MM.1S (cell line): Measurements from ENCODE around the gene PRSS27.
A peak's percentile ranks its signal among the peaks of the same experiment; 100 is the strongest.
"Not testable (repeated sequence)": the region's sequence is repeated elsewhere in the genome, so short reads cannot be mapped to it uniquely, and the experiment has no call there.

ENCODE experiments used
- DNase-seq: peaks from one replicate; pipeline ENCODE4 v3.0.0-alpha.2; 2015
- H2AFZ ChIP-seq: fragments of 300-600 bp; sonication (generic); 2 replicates; pipeline ENCODE4 v1.6.0; 2016; ENCODE audit warnings: antibody characterized with exemption, low read length
- H3F3A ChIP-seq: fragments of 300-600 bp; sonication (generic); 2 replicates; pipeline ENCODE4 v1.6.1; 2016; ENCODE audit warnings: mild to moderate bottlenecking, antibody characterized with exemption, low read length, moderate library complexity, mixed read lengths; ENCODE audit not compliant: insufficient read depth
- H3K27ac ChIP-seq: fragments of 300-600 bp; sonication (generic); 2 replicates; pipeline ENCODE4 v1.5.1; 2016; ENCODE audit warnings: mild to moderate bottlenecking, low read length
- H3K27me3 ChIP-seq: fragments of 300-600 bp; sonication (generic); replicated peaks from 2 replicates; pipeline ENCODE4 v1.6.0; 2016; ENCODE audit warnings: low read length; ENCODE audit not compliant: insufficient read depth
- H3K36me3 ChIP-seq: fragments of 300-600 bp; sonication (generic); replicated peaks from 2 replicates; pipeline ENCODE4 v1.6.1; 2016; ENCODE audit warnings: mild to moderate bottlenecking, low read length, mixed read lengths; ENCODE audit not compliant: insufficient read depth
- H3K4me1 ChIP-seq: fragments of 300-600 bp; sonication (generic); 2 replicates; pipeline ENCODE4 v1.6.1; 2016; ENCODE audit warnings: low read length, mixed read lengths
- H3K4me2 ChIP-seq: fragments of 300-600 bp; sonication (generic); 2 replicates; pipeline ENCODE4 v1.6.0; 2016; ENCODE audit warnings: low read depth, low read length
- H3K4me3 ChIP-seq: fragments of 300-600 bp; sonication (generic); 2 replicates; pipeline ENCODE4 v1.5.1; 2016; ENCODE audit warnings: low read length, mixed read lengths
- H3K79me2 ChIP-seq: fragments of 300-600 bp; sonication (generic); 2 replicates; pipeline ENCODE4 v1.6.1; 2016; ENCODE audit warnings: mixed run types, low read length, mixed read lengths
- H3K9ac ChIP-seq: fragments of 300-600 bp; sonication (generic); 2 replicates; pipeline ENCODE4 v1.6.1; 2016; ENCODE audit warnings: low read length, mixed read lengths
- H3K9me2 ChIP-seq: fragments of 300-600 bp; sonication (generic); replicated peaks from 2 replicates; pipeline ENCODE4 v1.6.1; 2016; ENCODE audit warnings: mild to moderate bottlenecking, low read length, mixed read lengths; ENCODE audit not compliant: insufficient read depth
- H3K9me3 ChIP-seq: fragments of 300-600 bp; sonication (generic); replicated peaks from 2 replicates; pipeline ENCODE4 v1.6.1; 2016; ENCODE audit warnings: mild to moderate bottlenecking, low read length, mixed read lengths; ENCODE audit not compliant: insufficient read depth
- H4K20me1 ChIP-seq: fragments of 300-600 bp; sonication (generic); 2 replicates; pipeline ENCODE4 v1.6.1; 2016; ENCODE audit warnings: mild to moderate bottlenecking, low read length, moderate library complexity, mixed read lengths; ENCODE audit not compliant: insufficient read depth
- CTCF ChIP-seq: fragments of 300-600 bp; sonication (generic); IDR thresholded peaks from 2 replicates; pipeline ENCODE4 v1.5.1; 2016; ENCODE audit warnings: antibody characterized with exemption, low read length, mixed read lengths
- EZH2 ChIP-seq: fragments of 300-600 bp; sonication (generic); optimal IDR thresholded peaks from 2 replicates; pipeline ENCODE3; 2017; ENCODE audit warnings: low read depth, mild to moderate bottlenecking, antibody characterized with exemption, low read length, mixed read lengths
- EZH2phosphoT487 ChIP-seq: fragments of 300-600 bp; sonication (generic); IDR thresholded peaks from 2 replicates; pipeline ENCODE4 v1.6.1; 2018; ENCODE audit warnings: antibody characterized with exemption, low read length

The PRSS27 gene

GRCh38 chr16:2673066-2673999 is 46.7 kb downstream of the PRSS27 start:
- Histone ChIP-seq H3K79me2 (peaks cover 17% of the 10 kb centered on the region), H3K27ac (peak overlapping the region; percentile 46; the same call in 1 of the 2 replicates), H3K4me1 (peaks cover 8% of the 10 kb centered on the region; the same call in 1 of the 2 replicates), H3K9me3 (no peaks in the 10 kb centered on the region), H3K4me3 (peak overlapping the region; percentile 86), H3K4me2 (peak overlapping the region; percentile 46; the same call in 1 of the 2 replicates), H3K36me3 (no peaks in the 10 kb centered on the region), H4K20me1 (no peaks in the 10 kb centered on the region), H3F3A (no peaks in the 10 kb centered on the region), H3K9ac (peak overlapping the region; percentile 72), H3K9me2 (no peaks in the 10 kb centered on the region), H3K27me3 (no peaks in the 10 kb centered on the region), H2AFZ (peak overlapping the region; percentile 97)
- TF ChIP-seq EZH2 (no peak), EZH2phosphoT487 (no peak), CTCF (no peak)
- DNase-seq = peak; percentile 96

- TF ChIP-seq EZH2phosphoT487 (no peak), CTCF (no peak), EZH2 (no peak)
These were observed 48.3 kb downstream of the PRSS27 start for GRCh38 chr16:2671741-2672140.

GRCh38 chr16:2671193-2671592 is 48.8 kb downstream of the PRSS27 start:
- peaks cover 17% of the 10 kb centered on the region for H3K79me2 ChIP-seq
- H3K4me2 ChIP-seq, H3K9ac ChIP-seq, H2AFZ ChIP-seq, H3K4me1 ChIP-seq, H3K36me3 ChIP-seq, H3K4me3 ChIP-seq, H4K20me1 ChIP-seq, DNase-seq, H3K27ac ChIP-seq, H3K9me3 ChIP-seq, H3F3A ChIP-seq, H3K27me3 ChIP-seq, H3K9me2 ChIP-seq: not testable (repeated sequence)

More at GRCh38 chr16:2671741-2672140, 48.3 kb downstream of the PRSS27 start:
- no peaks in the 10 kb centered on the region for H3K9me3 ChIP-seq
- no peaks in the 10 kb centered on the region for H3K36me3 ChIP-seq
- H3F3A ChIP-seq = no peaks in the 10 kb centered on the region
- no peaks in the 10 kb centered on the region for H3K9me2 ChIP-seq
- no peak overlapping the region for H2AFZ ChIP-seq
- peak overlapping the region; percentile 59; the same call in 1 of the 2 replicates for H3K9ac ChIP-seq
- no peak for DNase-seq
- H3K4me2 ChIP-seq = peak overlapping the region; percentile 74; the same call in 1 of the 2 replicates
- no peaks in the 10 kb centered on the region for H3K27me3 ChIP-seq
- no peaks in the 10 kb centered on the region for H4K20me1 ChIP-seq
- H3K4me3 ChIP-seq = peak overlapping the region; percentile 66; the same call in 1 of the 2 replicates
- H3K27ac ChIP-seq = no peak overlapping the region
- peaks cover 17% of the 10 kb centered on the region for H3K79me2 ChIP-seq
- H3K4me1 ChIP-seq = peaks cover 8% of the 10 kb centered on the region; the same call in 1 of the 2 replicates

- not testable (repeated sequence) for H3K27me3 ChIP-seq, H3K4me2 ChIP-seq, H3K4me3 ChIP-seq, H2AFZ ChIP-seq, H3K36me3 ChIP-seq, H3K27ac ChIP-seq, H4K20me1 ChIP-seq, H3F3A ChIP-seq, H3K9me2 ChIP-seq, H3K4me1 ChIP-seq, H3K9me3 ChIP-seq, H3K9ac ChIP-seq
- peak; percentile 48 for DNase-seq
- peak; percentile 47 for TF ChIP-seq CTCF
- peaks cover 17% of the 10 kb centered on the region for H3K79me2 ChIP-seq
These were observed 50.0 kb downstream of the PRSS27 start for GRCh38 chr16:2670017-2670416.

- not testable (repeated sequence) for H3K9me3 ChIP-seq, H3F3A ChIP-seq, H4K20me1 ChIP-seq, H3K9me2 ChIP-seq, H3K4me2 ChIP-seq, H3K36me3 ChIP-seq, DNase-seq, H2AFZ ChIP-seq, H3K4me3 ChIP-seq, H3K27ac ChIP-seq, H3K9ac ChIP-seq, H3K27me3 ChIP-seq, H3K4me1 ChIP-seq
- peaks cover 17% of the 10 kb centered on the region for H3K79me2 ChIP-seq
These were observed 50.4 kb downstream of the PRSS27 start for GRCh38 chr16:2669587-2669986.
